Measurements from ENCODE around the gene PCDHGA9. TPM values are rescaled to one million over a fixed set of nuclear protein-coding genes. Genes with fewer than 3 reads are reported as not detected.

The PCDHGA9 gene
- total and polyA plus RNA-seq, 10 of the 15 experiments (the other 5 are each of a cell fraction or from before 2014, with no cell fraction given) = 0.08 to 0.63 (median 0.29) TPM; not detected in 2

DNA sequence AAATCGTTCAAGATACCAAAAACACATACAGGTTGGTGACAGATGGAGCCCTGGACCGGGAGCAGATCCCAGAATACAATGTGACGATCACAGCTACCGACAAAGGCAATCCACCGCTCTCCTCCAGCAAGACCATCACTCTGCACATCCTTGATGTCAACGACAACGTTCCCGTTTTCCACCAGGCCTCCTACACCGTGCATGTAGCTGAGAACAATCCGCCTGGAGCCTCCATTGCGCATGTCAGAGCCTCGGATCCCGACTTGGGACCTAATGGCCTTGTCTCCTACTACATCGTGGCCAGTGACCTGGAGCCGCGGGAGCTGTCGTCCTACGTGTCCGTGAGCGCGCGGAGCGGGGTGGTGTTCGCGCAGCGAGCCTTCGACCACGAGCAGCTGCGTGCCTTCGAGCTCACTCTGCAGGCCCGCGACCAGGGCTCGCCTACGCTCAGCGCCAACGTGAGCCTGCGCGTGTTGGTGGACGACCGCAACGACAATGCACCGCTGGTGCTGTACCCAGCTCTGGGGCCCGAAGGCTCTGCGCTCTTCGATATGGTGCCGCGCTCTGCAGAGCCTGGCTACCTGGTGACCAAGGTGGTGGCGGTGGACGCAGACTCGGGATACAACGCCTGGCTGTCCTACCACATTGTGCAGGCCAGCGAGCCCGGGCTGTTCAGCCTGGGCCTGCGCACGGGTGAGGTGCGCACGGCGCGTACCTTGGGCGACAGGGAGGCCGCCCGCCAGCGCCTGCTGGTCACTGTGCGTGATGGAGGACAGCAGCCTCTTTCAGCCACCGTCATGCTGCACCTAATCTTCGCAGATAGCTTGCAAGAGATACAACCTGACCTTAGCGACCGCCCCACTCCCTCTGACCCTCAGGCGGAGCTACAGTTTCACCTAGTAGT lies 30.8 kb upstream of the PCDHGA9 start:
- no peak for ATAC-seq
- H3K4me3 ChIP-seq = no peak overlapping the region
- no peak overlapping the region for H3K9ac ChIP-seq (ENCODE audit: control insufficient read depth, insufficient read depth, low read length)
- SMC1A ChIA-PET (ENCODE audit: uncharacterized antibody, unreplicated experiment) = interaction anchor here (2.6 kb wide), 1 partner anchor 192 kb away, joined by 17 read pairs; no protein-coding TSS in a partner anchor
- no peak for DNase-seq (ENCODE audit: low read depth, low spot score)
- no TSS peak for BruUV-seq (replicated peaks)
- POLR2A ChIA-PET = no interaction called here
- H3K4me2 ChIP-seq (ENCODE audit: control insufficient read depth, insufficient read depth) = no peak overlapping the region
- no peaks in the 10 kb centered on the region for H3K79me2 ChIP-seq (ENCODE audit: control insufficient read depth, insufficient read depth, low read length)
- H3K27ac ChIP-seq (ENCODE audit: control insufficient read depth, insufficient read depth) = no peak overlapping the region
- no peak overlapping the region for H2AFZ ChIP-seq (ENCODE audit: control insufficient read depth, low read depth, low read length)
- H3K9me3 ChIP-seq (replicated peaks; ENCODE audit: control insufficient read depth, insufficient read depth, low read length) = peaks cover 17% of the 10 kb centered on the region; the same call in 2 of the 3 replicates
- CTCF ChIA-PET = interaction anchor here (1.7 to 3.2 kb wide), 5 partner anchors 29 to 195 kb away, joined by 4 to 40 read pairs (median 18); partner anchors contain the start of genes PCDHGA10 and TAF7
- no peak for FAIRE-seq
- WGBS (ENCODE audit: insufficient coverage, insufficient replicate concordance, low lambda C conversion rate, missing lambda C conversion rate) = 88% methylated on average over 52 of the region's 69 CpGs
- intact Hi-C loops (cut with micrococcal nuclease; ENCODE audit: unreplicated experiment) (no loop called here), in situ Hi-C loops (cut with MboI) (no loop called here)
- no peaks in the 10 kb centered on the region for H3K27me3 ChIP-seq (replicated peaks in 1 of 2; ENCODE audit: control insufficient read depth in 2 of 2, insufficient read depth in 2 of 2, low read length in 1 of 2)
- no peaks in the 10 kb centered on the region for H4K20me1 ChIP-seq (ENCODE audit: control insufficient read depth, insufficient read depth)
- no peaks in the 10 kb centered on the region for H3K36me3 ChIP-seq (ENCODE audit: control insufficient read depth in 2 of 2, insufficient read depth in 2 of 2, low read length in 1 of 2)
- RAD21 ChIA-PET (ENCODE audit: unreplicated experiment) = interaction anchor here (1.3 to 2.4 kb wide), 2 partner anchors 41 to 192 kb away, joined by 5 to 24 read pairs; partner anchors contain the start of gene PCDHGA10
- H3K4me1 ChIP-seq (ENCODE audit: control insufficient read depth, insufficient read depth, low read length) = no peaks in the 10 kb centered on the region
- TF ChIP-seq NR2F1 (conservative IDR thresholded peaks at IDR 0.05) = no peak
- TF ChIP-seq CBFB (IDR thresholded peaks at IDR 0.05; ENCODE audit: low read depth) = no peak
- TF ChIP-seq MEF2A (IDR thresholded peaks at IDR 0.05; ENCODE audit: insufficient read depth, low read depth, low read length) = no peak
- TF ChIP-seq, protein P1, sequence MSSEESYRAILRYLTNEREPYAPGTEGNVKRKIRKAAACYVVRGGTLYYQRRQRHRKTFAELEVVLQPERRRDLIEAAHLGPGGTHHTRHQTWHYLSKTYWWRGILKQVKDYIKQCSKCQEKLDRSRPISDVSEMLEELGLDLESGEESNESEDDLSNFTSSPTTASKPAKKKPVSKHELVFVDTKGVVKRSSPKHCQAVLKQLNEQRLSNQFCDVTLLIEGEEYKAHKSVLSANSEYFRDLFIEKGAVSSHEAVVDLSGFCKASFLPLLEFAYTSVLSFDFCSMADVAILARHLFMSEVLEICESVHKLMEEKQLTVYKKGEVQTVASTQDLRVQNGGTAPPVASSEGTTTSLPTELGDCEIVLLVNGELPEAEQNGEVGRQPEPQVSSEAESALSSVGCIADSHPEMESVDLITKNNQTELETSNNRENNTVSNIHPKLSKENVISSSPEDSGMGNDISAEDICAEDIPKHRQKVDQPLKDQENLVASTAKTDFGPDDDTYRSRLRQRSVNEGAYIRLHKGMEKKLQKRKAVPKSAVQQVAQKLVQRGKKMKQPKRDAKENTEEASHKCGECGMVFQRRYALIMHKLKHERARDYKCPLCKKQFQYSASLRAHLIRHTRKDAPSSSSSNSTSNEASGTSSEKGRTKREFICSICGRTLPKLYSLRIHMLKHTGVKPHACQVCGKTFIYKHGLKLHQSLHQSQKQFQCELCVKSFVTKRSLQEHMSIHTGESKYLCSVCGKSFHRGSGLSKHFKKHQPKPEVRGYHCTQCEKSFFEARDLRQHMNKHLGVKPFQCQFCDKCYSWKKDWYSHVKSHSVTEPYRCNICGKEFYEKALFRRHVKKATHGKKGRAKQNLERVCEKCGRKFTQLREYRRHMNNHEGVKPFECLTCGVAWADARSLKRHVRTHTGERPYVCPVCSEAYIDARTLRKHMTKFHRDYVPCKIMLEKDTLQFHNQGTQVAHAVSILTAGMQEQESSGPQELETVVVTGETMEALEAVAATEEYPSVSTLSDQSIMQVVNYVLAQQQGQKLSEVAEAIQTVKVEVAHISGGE (CRISPR knock-in tag; IDR thresholded peaks at IDR 0.05) = no peak
- TF ChIP-seq MTA2 (IDR thresholded peaks at IDR 0.05; ENCODE audit: low read depth) = no peak
- TF ChIP-seq RCOR1 (conservative IDR thresholded peaks at IDR 0.05; ENCODE audit: low read depth, low read length) = no peak
- TF ChIP-seq RAD21 (IDR thresholded peaks at IDR 0.05; ENCODE audit: insufficient read depth, low read depth, low read length) = no peak
- TF ChIP-seq NFIC (IDR thresholded peaks at IDR 0.05; ENCODE audit: low read depth, low read length) = no peak
- TF ChIP-seq, protein P2, sequence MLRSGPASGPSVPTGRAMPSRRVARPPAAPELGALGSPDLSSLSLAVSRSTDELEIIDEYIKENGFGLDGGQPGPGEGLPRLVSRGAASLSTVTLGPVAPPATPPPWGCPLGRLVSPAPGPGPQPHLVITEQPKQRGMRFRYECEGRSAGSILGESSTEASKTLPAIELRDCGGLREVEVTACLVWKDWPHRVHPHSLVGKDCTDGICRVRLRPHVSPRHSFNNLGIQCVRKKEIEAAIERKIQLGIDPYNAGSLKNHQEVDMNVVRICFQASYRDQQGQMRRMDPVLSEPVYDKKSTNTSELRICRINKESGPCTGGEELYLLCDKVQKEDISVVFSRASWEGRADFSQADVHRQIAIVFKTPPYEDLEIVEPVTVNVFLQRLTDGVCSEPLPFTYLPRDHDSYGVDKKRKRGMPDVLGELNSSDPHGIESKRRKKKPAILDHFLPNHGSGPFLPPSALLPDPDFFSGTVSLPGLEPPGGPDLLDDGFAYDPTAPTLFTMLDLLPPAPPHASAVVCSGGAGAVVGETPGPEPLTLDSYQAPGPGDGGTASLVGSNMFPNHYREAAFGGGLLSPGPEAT (IDR thresholded peaks at IDR 0.05; ENCODE audit: low read depth) = no peak
- TF ChIP-seq, protein P3, sequence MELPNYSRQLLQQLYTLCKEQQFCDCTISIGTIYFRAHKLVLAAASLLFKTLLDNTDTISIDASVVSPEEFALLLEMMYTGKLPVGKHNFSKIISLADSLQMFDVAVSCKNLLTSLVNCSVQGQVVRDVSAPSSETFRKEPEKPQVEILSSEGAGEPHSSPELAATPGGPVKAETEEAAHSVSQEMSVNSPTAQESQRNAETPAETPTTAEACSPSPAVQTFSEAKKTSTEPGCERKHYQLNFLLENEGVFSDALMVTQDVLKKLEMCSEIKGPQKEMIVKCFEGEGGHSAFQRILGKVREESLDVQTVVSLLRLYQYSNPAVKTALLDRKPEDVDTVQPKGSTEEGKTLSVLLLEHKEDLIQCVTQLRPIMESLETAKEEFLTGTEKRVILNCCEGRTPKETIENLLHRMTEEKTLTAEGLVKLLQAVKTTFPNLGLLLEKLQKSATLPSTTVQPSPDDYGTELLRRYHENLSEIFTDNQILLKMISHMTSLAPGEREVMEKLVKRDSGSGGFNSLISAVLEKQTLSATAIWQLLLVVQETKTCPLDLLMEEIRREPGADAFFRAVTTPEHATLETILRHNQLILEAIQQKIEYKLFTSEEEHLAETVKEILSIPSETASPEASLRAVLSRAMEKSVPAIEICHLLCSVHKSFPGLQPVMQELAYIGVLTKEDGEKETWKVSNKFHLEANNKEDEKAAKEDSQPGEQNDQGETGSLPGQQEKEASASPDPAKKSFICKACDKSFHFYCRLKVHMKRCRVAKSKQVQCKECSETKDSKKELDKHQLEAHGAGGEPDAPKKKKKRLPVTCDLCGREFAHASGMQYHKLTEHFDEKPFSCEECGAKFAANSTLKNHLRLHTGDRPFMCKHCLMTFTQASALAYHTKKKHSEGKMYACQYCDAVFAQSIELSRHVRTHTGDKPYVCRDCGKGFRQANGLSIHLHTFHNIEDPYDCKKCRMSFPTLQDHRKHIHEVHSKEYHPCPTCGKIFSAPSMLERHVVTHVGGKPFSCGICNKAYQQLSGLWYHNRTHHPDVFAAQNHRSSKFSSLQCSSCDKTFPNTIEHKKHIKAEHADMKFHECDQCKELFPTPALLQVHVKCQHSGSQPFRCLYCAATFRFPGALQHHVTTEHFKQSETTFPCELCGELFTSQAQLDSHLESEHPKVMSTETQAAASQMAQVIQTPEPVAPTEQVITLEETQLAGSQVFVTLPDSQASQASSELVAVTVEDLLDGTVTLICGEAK (IDR thresholded peaks at IDR 0.05; ENCODE audit: borderline replicate concordance) = no peak
- TF ChIP-seq ZNF274 (IDR thresholded peaks at IDR 0.05; ENCODE audit: insufficient read depth, insufficient read length) = no peak
- no peak for TF ChIP-seq TCF12 (IDR thresholded peaks at IDR 0.05; ENCODE audit: low read depth, low read length)
- no peak for TF ChIP-seq EGR1 (IDR thresholded peaks at IDR 0.05; ENCODE audit: borderline replicate concordance in 1 of 2, low read depth in 2 of 2, low read length in 2 of 2)
- TF ChIP-seq PAX5 (IDR thresholded peaks at IDR 0.05; ENCODE audit: borderline replicate concordance, low read depth, low read length) = no peak

Measured in GM12878 (cell line).